Gastrocnemius medialis (tissue), 4 donors: Measurements from ENCODE around the gene TP53AIP1. TPM values are rescaled to one million over a fixed set of nuclear protein-coding genes. Genes with fewer than 3 reads are reported as not detected.
"Not testable (repeated sequence)": the region's sequence is repeated elsewhere in the genome, so short reads cannot be mapped to it uniquely, and the experiment has no call there.

Experiments
- ATAC-seq, 2 donors: fragments of 150-250 bp; one replicate each; pipeline ENCODE4 v1.9.1; 2016
- DNase-seq, 2 donors: peaks; one replicate each; pipeline ENCODE4 v3.0.0-alpha.2; 2019
- H3K27ac ChIP-seq, 4 donors: fragments of 200-600 bp; sonication (generic); 1 replicate in 1 of 4; 2 replicates in 3 of 4; pipeline ENCODE4 v1.5.1; 2016 to 2018; ENCODE audit warnings: mild to moderate bottlenecking in 2 of 4, moderate library complexity in 1 of 4
- H3K27me3 ChIP-seq, 3 donors: fragments of 200-600 bp; sonication (generic) in 2 of 3; 1 replicate in 1 of 3; 2 replicates in 2 of 3; pipeline versions ENCODE4 v1.5.1 to v1.6.0; 2016 to 2019; ENCODE audit warnings: mild to moderate bottlenecking in 1 of 3, moderate library complexity in 1 of 3
- H3K36me3 ChIP-seq, 2 donors: fragments of 200-600 bp; sonication (generic) in 1 of 2; one replicate each; pipeline ENCODE4 v1.5.1; 2017 to 2018
- H3K4me1 ChIP-seq, 2 donors: fragments of 200-600 bp; sonication (generic) in 1 of 2; one replicate each; pipeline ENCODE4 v1.5.1; 2016 to 2017; ENCODE audit warnings: mild to moderate bottlenecking in 2 of 2
- H3K4me3 ChIP-seq, 4 donors: fragments of 200-600 bp; sonication (generic) in 3 of 4; 1 replicate in 1 of 4; 2 replicates in 3 of 4; pipeline ENCODE4 v1.5.1; 2016 to 2019; ENCODE audit warnings: mild to moderate bottlenecking in 2 of 4
- H3K9me3 ChIP-seq, 3 donors: fragments of 200-600 bp; sonication (generic) in 2 of 3; 1 replicate in 1 of 3; 2 replicates in 2 of 3; pipeline ENCODE4 v1.5.1; 2016 to 2019
- POLR2A ChIP-seq, 2 donors: fragments of 450-650 bp; IDR thresholded peaks; one replicate each; pipeline ENCODE4 v1.6.1; 2017; ENCODE audit warnings: antibody characterized with exemption in 2 of 2, mild to moderate bottlenecking in 2 of 2, moderate library complexity in 2 of 2
- in situ Hi-C, 4 donors: fragments of 200-750 bp; cut with MboI; loops; one replicate each; pipeline versions ENCODE4 v1.15.0 to v1.8.0; 2017; ENCODE audit warnings: low sequenced_read_pairs in 4 of 4
- intact Hi-C: fragments of 100-400 bp; cut with DNase I; formaldehyde crosslinking; loops from one replicate; pipeline ENCODE4 v1.15.1; 2023; ENCODE audit warnings: low total_unique reads
- total RNA-seq, 4 donors: library from RNA; depleted of rRNA; stranded (reverse); fragments of >200 nt; gene quantifications; one replicate each; pipeline versions ENCODE4 v1.1.0 to v1.2.3, GENCODE V29; 2016
- TF ChIP-seq, protein P1 (sequence below), 5 experiments: fragments of 450-650 bp in 3 of 5; fragments of 200-600 bp in 2 of 5; sonication (generic) in 2 of 5; IDR thresholded peaks in 4 of 5; conservative IDR thresholded peaks in 1 of 5; 1 replicate in 4 of 5; 2 replicates in 1 of 5; pipeline ENCODE4 v1.5.1; 2016 to 2019; ENCODE audit warnings: antibody characterized with exemption in 5 of 5, mild to moderate bottlenecking in 3 of 5, moderate library complexity in 3 of 5

The TP53AIP1 gene
- total RNA-seq, 4 donors from 2014 or later = not detected

- TF ChIP-seq, protein P1, sequence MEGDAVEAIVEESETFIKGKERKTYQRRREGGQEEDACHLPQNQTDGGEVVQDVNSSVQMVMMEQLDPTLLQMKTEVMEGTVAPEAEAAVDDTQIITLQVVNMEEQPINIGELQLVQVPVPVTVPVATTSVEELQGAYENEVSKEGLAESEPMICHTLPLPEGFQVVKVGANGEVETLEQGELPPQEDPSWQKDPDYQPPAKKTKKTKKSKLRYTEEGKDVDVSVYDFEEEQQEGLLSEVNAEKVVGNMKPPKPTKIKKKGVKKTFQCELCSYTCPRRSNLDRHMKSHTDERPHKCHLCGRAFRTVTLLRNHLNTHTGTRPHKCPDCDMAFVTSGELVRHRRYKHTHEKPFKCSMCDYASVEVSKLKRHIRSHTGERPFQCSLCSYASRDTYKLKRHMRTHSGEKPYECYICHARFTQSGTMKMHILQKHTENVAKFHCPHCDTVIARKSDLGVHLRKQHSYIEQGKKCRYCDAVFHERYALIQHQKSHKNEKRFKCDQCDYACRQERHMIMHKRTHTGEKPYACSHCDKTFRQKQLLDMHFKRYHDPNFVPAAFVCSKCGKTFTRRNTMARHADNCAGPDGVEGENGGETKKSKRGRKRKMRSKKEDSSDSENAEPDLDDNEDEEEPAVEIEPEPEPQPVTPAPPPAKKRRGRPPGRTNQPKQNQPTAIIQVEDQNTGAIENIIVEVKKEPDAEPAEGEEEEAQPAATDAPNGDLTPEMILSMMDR (IDR thresholded peaks at IDR 0.05 in 4 of 5, conservative IDR thresholded peaks at IDR 0.05 in 1 of 5) = no peak
- TF ChIP-seq POLR2A (IDR thresholded peaks at IDR 0.05) = no peak
- in situ Hi-C loops = loop anchor here in 1 of 4 donors (25.0 kb wide), 1 partner anchor 88 kb away; no protein-coding TSS in a partner anchor
These were observed 18.6 kb downstream of the TP53AIP1 start for GRCh38 chr11:128924104-128924503.

DNA sequence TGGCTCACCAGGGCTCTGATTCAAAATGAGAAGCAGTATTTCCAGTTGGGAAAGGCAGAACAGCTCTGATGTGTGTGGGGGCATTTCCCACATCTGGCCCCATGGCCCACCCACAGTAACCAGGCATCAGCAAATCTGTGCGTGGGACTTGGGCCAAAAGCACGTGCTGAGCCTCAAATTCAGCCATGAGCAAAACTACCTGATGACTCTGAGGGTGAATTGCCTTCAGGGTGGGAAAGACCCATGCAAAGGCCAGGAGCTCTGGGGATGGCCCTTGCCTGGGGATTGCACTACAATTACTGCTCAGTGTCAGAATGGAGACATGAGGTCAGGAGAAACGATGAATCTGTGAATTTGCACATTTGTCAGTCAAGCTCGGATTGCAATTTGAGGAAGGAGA, 20.9 kb downstream of the TP53AIP1 start:
- in situ Hi-C loops (loop anchor here in 1 of 4 donors (25.0 kb wide), 1 partner anchor 91 kb away; no protein-coding TSS in a partner anchor), intact Hi-C loops (no loop called here)
- Histone ChIP-seq H3K4me3 (no peak overlapping the region), H3K4me1 (no peaks in the 10 kb centered on the region), H3K27ac (no peak overlapping the region), H3K27me3 (no peaks in the 10 kb centered on the region), H3K36me3 (no peaks in the 10 kb centered on the region), H3K9me3 (no peaks in the 10 kb centered on the region)
- TF ChIP-seq, protein P1 (IDR thresholded peaks at IDR 0.05 in 4 of 5, conservative IDR thresholded peaks at IDR 0.05 in 1 of 5) = no peak
- no peak for TF ChIP-seq POLR2A (IDR thresholded peaks at IDR 0.05)
- ATAC-seq (no peak), DNase-seq (no peak)

More at GRCh38 chr11:128924104-128924503, 18.6 kb downstream of the TP53AIP1 start:
- H3K27ac ChIP-seq = no peak overlapping the region
- H3K36me3 ChIP-seq = no peaks in the 10 kb centered on the region
- no peaks in the 10 kb centered on the region for H3K9me3 ChIP-seq
- DNase-seq = no peak
- intact Hi-C loops = no loop called here
- ATAC-seq = no peak
- no peaks in the 10 kb centered on the region for H3K27me3 ChIP-seq
- no peaks in the 10 kb centered on the region for H3K4me1 ChIP-seq
- H3K4me3 ChIP-seq = no peak overlapping the region

GRCh38 chr11:128920666-128921065, 22.0 kb downstream of the TP53AIP1 start:
- no peak overlapping the region for H3K4me3 ChIP-seq
- H3K36me3 ChIP-seq = no peaks in the 10 kb centered on the region
- no peak overlapping the region for H3K27ac ChIP-seq
- no peaks in the 10 kb centered on the region for H3K9me3 ChIP-seq
- DNase-seq (no peak), ATAC-seq (no peak)
- no peaks in the 10 kb centered on the region for H3K27me3 ChIP-seq
- no peak for TF ChIP-seq POLR2A (IDR thresholded peaks at IDR 0.05)
- TF ChIP-seq, protein P1 (IDR thresholded peaks at IDR 0.05 in 4 of 5, conservative IDR thresholded peaks at IDR 0.05 in 1 of 5) = no peak
- in situ Hi-C loops = loop anchor here in 1 of 4 donors (25.0 kb wide), 1 partner anchor 92 kb away; no protein-coding TSS in a partner anchor
- intact Hi-C loops = no loop called here
- no peaks in the 10 kb centered on the region for H3K4me1 ChIP-seq

- H3K27me3 ChIP-seq, H3K4me1 ChIP-seq, H3K27ac ChIP-seq, H3K4me3 ChIP-seq, H3K9me3 ChIP-seq, intact Hi-C loops, DNase-seq, H3K36me3 ChIP-seq, ATAC-seq: not testable (repeated sequence)
- in situ Hi-C loops = loop anchor here in 1 of 4 donors (25.0 kb wide), 1 partner anchor 93 kb away; no protein-coding TSS in a partner anchor
These were observed 23.0 kb downstream of the TP53AIP1 start for GRCh38 chr11:128919635-128920034.

DNA sequence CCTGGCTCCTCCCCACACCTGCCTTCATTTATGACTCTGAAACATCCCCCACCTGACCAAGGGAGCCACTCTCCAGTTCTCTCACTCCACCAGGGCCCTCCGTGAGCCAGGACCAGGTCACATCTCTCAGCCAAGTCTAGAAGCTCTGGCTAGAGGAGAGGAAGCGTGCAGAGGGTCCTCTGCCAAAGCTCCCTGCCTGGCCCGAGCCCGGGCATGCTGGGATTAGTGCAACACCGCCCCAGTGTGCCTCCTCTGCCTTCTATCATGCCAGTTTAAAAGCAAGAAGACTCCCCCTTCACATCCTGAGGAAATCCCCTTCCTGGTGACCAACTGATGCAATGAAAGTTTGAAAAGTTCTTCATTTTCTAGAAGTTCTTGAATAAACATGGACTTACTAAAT, 23.5 kb downstream of the TP53AIP1 start:
- intact Hi-C loops (no loop called here), in situ Hi-C loops (loop anchor here in 1 of 4 donors (25.0 kb wide), 1 partner anchor 93 kb away; no protein-coding TSS in a partner anchor)
- H3K27ac ChIP-seq = no peak overlapping the region
- H3K4me1 ChIP-seq = no peaks in the 10 kb centered on the region
- no peaks in the 10 kb centered on the region for H3K9me3 ChIP-seq
- no peaks in the 10 kb centered on the region for H3K36me3 ChIP-seq
- TF ChIP-seq, protein P1 (IDR thresholded peaks at IDR 0.05 in 4 of 5, conservative IDR thresholded peaks at IDR 0.05 in 1 of 5) = no peak
- no peak for TF ChIP-seq POLR2A (IDR thresholded peaks at IDR 0.05)
- H3K27me3 ChIP-seq = no peaks in the 10 kb centered on the region
- ATAC-seq = no peak
- no peak overlapping the region for H3K4me3 ChIP-seq
- DNase-seq = no peak
